HCT116 (cell line): Measurements from ENCODE around the gene CRLF1. TPM values are rescaled to one million over a fixed set of nuclear protein-coding genes. Genes with fewer than 3 reads are reported as not detected.

Experiments
- ATAC-seq: fragments of 200-7000 bp; cut with Tn5 transposase; 2 replicates; pipeline ENCODE4 v1.9.1; 2020; ENCODE audit warnings: mild to moderate bottlenecking, moderate library complexity
- BruUV-seq: library from RNA; stranded (reverse); fragments of 400-500 nt; replicated peaks from 2 replicates; lab custom pipeline; 2021; lab: Mats Ljungman, UMichigan
- CTCF ChIA-PET: fragments of 300-600 bp; sonication (Branson Sonifier 250); formaldehyde crosslinking; loops from one replicate; lab custom pipeline; 2021; ENCODE audit warnings: antibody characterized with exemption; lab: Charles Lee
- POLR2A ChIA-PET: fragments of 300-600, 350-600 bp; sonication (Branson Sonifier 250); formaldehyde crosslinking; loops from one replicate; lab custom pipeline; 2021; ENCODE audit warnings: antibody characterized with exemption; lab: Charles Lee
- RAD21 ChIA-PET, 2 experiments: fragments of 300-600 bp; sonication (Branson Sonifier 250); formaldehyde crosslinking; loops; one replicate each; lab custom pipeline; 2023; ENCODE audit warnings: low total read pairs in 2 of 2; ENCODE audit not compliant: uncharacterized antibody in 2 of 2, unreplicated experiment in 2 of 2, low non-redundant PET in 1 of 2; lab: Charles Lee
- DNase-seq: peaks from one replicate; pipeline ENCODE4 v3.0.0-alpha.2; 2010; ENCODE audit warnings: low read depth, low spot score
- H2AFZ ChIP-seq: fragments of 200-600 bp; shearing (Covaris generic), sonication (generic); 2 replicates; pipeline ENCODE4 v1.6.1; 2017; ENCODE audit warnings: low read depth, mixed run types, mixed read lengths, antibody characterized with exemption, low read length; ENCODE audit not compliant: poor library complexity, severe bottlenecking
- H3K27ac ChIP-seq: 2 replicates; pipeline ENCODE4 v1.5.1; 2012; ENCODE audit warnings: low read depth, low read length
- H3K27me3 ChIP-seq: fragments of 200-600 bp; sonication (generic); 2 replicates; pipeline ENCODE4 v1.6.1; 2016; ENCODE audit warnings: mixed run types, low read length, mixed read lengths; ENCODE audit not compliant: insufficient read depth
- H3K36me3 ChIP-seq, 2 experiments: fragments of 200-500 bp in 1 of 2; fragments of 200-600 bp in 1 of 2; sonication (Bioruptor generic) in 1 of 2; sonication (generic) in 1 of 2; 2 replicates each; pipeline versions ENCODE4 v1.5.1 to v1.6.1; 2014 to 2016; ENCODE audit warnings: low read length in 2 of 2, inconsistent platforms in 1 of 2, mixed read lengths in 1 of 2, mixed run types in 1 of 2; ENCODE audit not compliant: insufficient read depth in 2 of 2, control insufficient read depth in 1 of 2
- H3K4me1 ChIP-seq, 2 experiments: fragments of 200-600 bp in 1 of 2; sonication (generic) in 1 of 2; 2 replicates each; pipeline versions ENCODE4 v1.5.1 to v1.6.1; 2012 to 2017; ENCODE audit warnings: low read length in 2 of 2, inconsistent platforms in 1 of 2, mild to moderate bottlenecking in 1 of 2, mixed read lengths in 1 of 2, mixed run types in 1 of 2, moderate library complexity in 1 of 2; ENCODE audit not compliant: insufficient read depth in 2 of 2, control insufficient read depth in 1 of 2
- H3K4me2 ChIP-seq: fragments of 200-600 bp; sonication (generic); 2 replicates; pipeline ENCODE4 v1.6.1; 2017; ENCODE audit warnings: mixed run types, low read length, mixed read lengths
- H3K4me3 ChIP-seq, 2 experiments: fragments of 200-600 bp in 1 of 2; sonication (generic) in 1 of 2; replicated peaks in 1 of 2; 2 replicates each; pipeline ENCODE4 v1.5.1; 2011 to 2016; ENCODE audit warnings: low read length in 2 of 2, control low read depth in 1 of 2, low read depth in 1 of 2, mild to moderate bottlenecking in 1 of 2, mixed read lengths in 1 of 2, mixed run types in 1 of 2
- H3K79me2 ChIP-seq: fragments of 200-600 bp; sonication (generic); 2 replicates; pipeline ENCODE4 v1.6.1; 2017; ENCODE audit warnings: mild to moderate bottlenecking, mixed run types, low read length, moderate library complexity, mixed read lengths; ENCODE audit not compliant: insufficient read depth
- H3K9ac ChIP-seq: fragments of 200-600 bp; sonication (generic); 2 replicates; pipeline ENCODE4 v1.6.1; 2016; ENCODE audit warnings: low read length, mixed read lengths
- H3K9me2 ChIP-seq: fragments of 200-600 bp; sonication (generic), shearing (Covaris generic); 2 replicates; pipeline ENCODE4 v1.6.1; 2017; ENCODE audit warnings: mixed run types, mild to moderate bottlenecking, moderate library complexity; ENCODE audit not compliant: insufficient read depth
- H3K9me3 ChIP-seq, 2 experiments: fragments of 200-500 bp in 1 of 2; fragments of 200-600 bp in 1 of 2; sonication (Bioruptor generic) in 1 of 2; sonication (generic) in 1 of 2; 2 replicates each; pipeline ENCODE4 v1.6.1; 2014 to 2017; ENCODE audit warnings: low read length in 2 of 2, mixed read lengths in 2 of 2, inconsistent platforms in 1 of 2, low read depth in 1 of 2, mild to moderate bottlenecking in 1 of 2, mixed run types in 1 of 2, moderate library complexity in 1 of 2; ENCODE audit not compliant: control insufficient read depth in 1 of 2, insufficient read depth in 1 of 2
- H4K20me1 ChIP-seq: fragments of 200-600 bp; sonication (generic), shearing (Covaris generic); 2 replicates; pipeline ENCODE4 v1.6.1; 2017; ENCODE audit warnings: mixed run types, mild to moderate bottlenecking, moderate library complexity; ENCODE audit not compliant: insufficient read depth
- CBX3 ChIP-seq: IDR thresholded peaks from 2 replicates; pipeline ENCODE4 v1.6.1; 2012; ENCODE audit warnings: low read depth
- CEBPB ChIP-seq: IDR thresholded peaks from 2 replicates; pipeline ENCODE4 v1.6.1; 2012; ENCODE audit warnings: low read depth
- EGR1 ChIP-seq: IDR thresholded peaks from 2 replicates; pipeline ENCODE4 v1.6.1; 2012; ENCODE audit warnings: low read depth
- ELF1 ChIP-seq: IDR thresholded peaks from 2 replicates; pipeline ENCODE4 v1.6.1; 2012; ENCODE audit warnings: low read depth, borderline replicate concordance
- EZH2 ChIP-seq: fragments of 200-600 bp; sonication (generic); IDR thresholded peaks from 2 replicates; pipeline ENCODE4 v1.6.1; 2017; ENCODE audit warnings: antibody characterized with exemption, mixed run types
- FOSL1 ChIP-seq: IDR thresholded peaks from 2 replicates; pipeline ENCODE4 v1.6.1; 2012; ENCODE audit warnings: low read depth
- JUND ChIP-seq: IDR thresholded peaks from 2 replicates; pipeline ENCODE4 v1.6.1; 2012
- POLR2A ChIP-seq: IDR thresholded peaks from 2 replicates; pipeline ENCODE4 v1.7.0; 2011; ENCODE audit warnings: borderline replicate concordance; ENCODE audit not compliant: insufficient read depth, insufficient read length; ENCODE audit errors: extremely low read depth
- POLR2AphosphoS5 ChIP-seq: IDR thresholded peaks from 2 replicates; pipeline ENCODE4 v1.6.1; 2011; ENCODE audit warnings: mild to moderate bottlenecking, low read depth, low read length, moderate library complexity
- RAD21 ChIP-seq: IDR thresholded peaks from 2 replicates; pipeline ENCODE4 v1.6.1; 2012; ENCODE audit warnings: low read depth, mild to moderate bottlenecking
- SIN3A ChIP-seq: IDR thresholded peaks from 2 replicates; pipeline ENCODE4 v1.6.1; 2012; ENCODE audit warnings: low read depth
- SRF ChIP-seq: IDR thresholded peaks from 2 replicates; pipeline ENCODE4 v1.6.1; 2012; ENCODE audit warnings: low read depth
- YY1 ChIP-seq: IDR thresholded peaks from 2 replicates; pipeline ENCODE4 v1.6.1; 2011; ENCODE audit warnings: low read length, low read depth, moderate library complexity, mild to moderate bottlenecking; ENCODE audit not compliant: insufficient replicate concordance; ENCODE audit errors: extremely low read depth
- ZFX ChIP-seq: fragments of 450-650 bp; IDR thresholded peaks from 2 replicates; pipeline ENCODE4 v1.6.1; 2017
- ZNF274 ChIP-seq: fragments of 200-500 bp; sonication (Bioruptor generic); IDR thresholded peaks from 2 replicates; pipeline ENCODE4 v1.6.1; 2014; ENCODE audit warnings: mild to moderate bottlenecking, low read depth, low read length, inconsistent platforms
- intact Hi-C: fragments of 100-400 bp; cut with micrococcal nuclease; formaldehyde crosslinking; loops from 2 replicates; pipeline ENCODE4 v1.10.0; 2022
- total RNA-seq: library from RNA; stranded (reverse); gene quantifications from one replicate; pipeline ENCODE4 v1.2.1, GENCODE V29; 2021; ENCODE audit not compliant: unreplicated experiment
- TF ChIP-seq, protein P1 (sequence below), 3 experiments: fragments of 200-600 bp in 1 of 3; sonication (generic) in 1 of 3; IDR thresholded peaks in 2 of 3; conservative IDR thresholded peaks in 1 of 3; 2 replicates each; pipeline ENCODE4 v1.5.1; 2012 to 2017; ENCODE audit warnings: low read depth in 2 of 3, low read length in 2 of 3, antibody characterized with exemption in 1 of 3, borderline replicate concordance in 1 of 3, control low read depth in 1 of 3, mild to moderate bottlenecking in 1 of 3, mixed read lengths in 1 of 3, mixed run types in 1 of 3, moderate library complexity in 1 of 3; ENCODE audit not compliant: insufficient read depth in 1 of 3
- TF ChIP-seq, protein P2 (sequence below): IDR thresholded peaks from 2 replicates; pipeline ENCODE4 v1.6.1; 2012; ENCODE audit warnings: low read depth
- TF ChIP-seq, protein P3 (sequence below): IDR thresholded peaks from 2 replicates; pipeline ENCODE4 v1.6.1; 2011; ENCODE audit warnings: mild to moderate bottlenecking, low read length, moderate library complexity; ENCODE audit not compliant: insufficient replicate concordance; ENCODE audit errors: extremely low read depth
- TF ChIP-seq, protein P4 (sequence below): IDR thresholded peaks from 2 replicates; pipeline ENCODE4 v1.6.1; 2012
- TF ChIP-seq, protein P5 (sequence below): IDR thresholded peaks from 2 replicates; pipeline ENCODE4 v1.6.1; 2012

The CRLF1 gene
- total RNA-seq, 1 experiment from 2014 or later, result 43.0 TPM

DNA sequence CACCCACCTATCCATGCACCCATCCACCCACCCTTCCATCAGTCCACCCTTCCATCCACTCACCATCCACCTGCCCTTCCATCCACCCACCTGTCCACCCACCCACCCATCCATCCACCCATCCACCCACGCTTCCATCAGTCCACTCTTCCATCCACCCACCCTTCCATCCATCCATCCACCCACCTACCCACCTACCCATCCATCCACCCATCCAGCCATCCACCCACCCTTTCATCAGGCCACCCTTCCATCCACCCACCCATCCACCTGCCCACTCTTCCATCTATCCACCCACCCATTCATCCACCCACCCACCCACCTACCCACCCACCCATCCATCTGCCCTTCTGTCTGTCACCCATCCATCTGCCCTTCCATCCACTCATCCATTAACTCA, 47.3 kb upstream of the CRLF1 start:
- DNase-seq (no peak), ATAC-seq (no peak)
- no peaks in the 10 kb centered on the region for H4K20me1 ChIP-seq
- no peaks in the 10 kb centered on the region for H3K27me3 ChIP-seq
- no peaks in the 10 kb centered on the region for H3K9me2 ChIP-seq
- BruUV-seq, result no TSS peak
- no peak overlapping the region for H3K4me3 ChIP-seq
- H2AFZ ChIP-seq, result no peak overlapping the region
- peaks cover 0 to 4% of the 10 kb centered on the region in 2 experiments; a peak in 1 of 4 replicates for H3K4me1 ChIP-seq
- ChIA-PET CTCF (no interaction called here), RAD21 (no interaction called here), POLR2A (no interaction called here)
- no peak overlapping the region for H3K9ac ChIP-seq
- H3K27ac ChIP-seq, result no peak overlapping the region
- intact Hi-C loops, result no loop called here
- H3K79me2 ChIP-seq, result peaks cover 4% of the 10 kb centered on the region; the same call in 1 of the 2 replicates
- no peaks in the 10 kb centered on the region for H3K36me3 ChIP-seq
- no peak overlapping the region for H3K4me2 ChIP-seq
- TF ChIP-seq POLR2AphosphoS5, result no peak
- TF ChIP-seq EZH2, result no peak
- TF ChIP-seq ZFX, result no peak
- TF ChIP-seq, protein P1, sequence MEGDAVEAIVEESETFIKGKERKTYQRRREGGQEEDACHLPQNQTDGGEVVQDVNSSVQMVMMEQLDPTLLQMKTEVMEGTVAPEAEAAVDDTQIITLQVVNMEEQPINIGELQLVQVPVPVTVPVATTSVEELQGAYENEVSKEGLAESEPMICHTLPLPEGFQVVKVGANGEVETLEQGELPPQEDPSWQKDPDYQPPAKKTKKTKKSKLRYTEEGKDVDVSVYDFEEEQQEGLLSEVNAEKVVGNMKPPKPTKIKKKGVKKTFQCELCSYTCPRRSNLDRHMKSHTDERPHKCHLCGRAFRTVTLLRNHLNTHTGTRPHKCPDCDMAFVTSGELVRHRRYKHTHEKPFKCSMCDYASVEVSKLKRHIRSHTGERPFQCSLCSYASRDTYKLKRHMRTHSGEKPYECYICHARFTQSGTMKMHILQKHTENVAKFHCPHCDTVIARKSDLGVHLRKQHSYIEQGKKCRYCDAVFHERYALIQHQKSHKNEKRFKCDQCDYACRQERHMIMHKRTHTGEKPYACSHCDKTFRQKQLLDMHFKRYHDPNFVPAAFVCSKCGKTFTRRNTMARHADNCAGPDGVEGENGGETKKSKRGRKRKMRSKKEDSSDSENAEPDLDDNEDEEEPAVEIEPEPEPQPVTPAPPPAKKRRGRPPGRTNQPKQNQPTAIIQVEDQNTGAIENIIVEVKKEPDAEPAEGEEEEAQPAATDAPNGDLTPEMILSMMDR (IDR thresholded peaks at IDR 0.05 in 2 of 3, conservative IDR thresholded peaks at IDR 0.05 in 1 of 3; ENCODE audit: borderline replicate concordance in 1 of 3, insufficient read depth in 1 of 3, low read depth in 2 of 3, low read length in 2 of 3), result no peak
- no peak for TF ChIP-seq RAD21
- no peak for TF ChIP-seq EGR1
- no peak for TF ChIP-seq SIN3A
- no peak for TF ChIP-seq YY1
- no peak for TF ChIP-seq POLR2A
- TF ChIP-seq ZNF274, result no peak
- TF ChIP-seq, protein P2, sequence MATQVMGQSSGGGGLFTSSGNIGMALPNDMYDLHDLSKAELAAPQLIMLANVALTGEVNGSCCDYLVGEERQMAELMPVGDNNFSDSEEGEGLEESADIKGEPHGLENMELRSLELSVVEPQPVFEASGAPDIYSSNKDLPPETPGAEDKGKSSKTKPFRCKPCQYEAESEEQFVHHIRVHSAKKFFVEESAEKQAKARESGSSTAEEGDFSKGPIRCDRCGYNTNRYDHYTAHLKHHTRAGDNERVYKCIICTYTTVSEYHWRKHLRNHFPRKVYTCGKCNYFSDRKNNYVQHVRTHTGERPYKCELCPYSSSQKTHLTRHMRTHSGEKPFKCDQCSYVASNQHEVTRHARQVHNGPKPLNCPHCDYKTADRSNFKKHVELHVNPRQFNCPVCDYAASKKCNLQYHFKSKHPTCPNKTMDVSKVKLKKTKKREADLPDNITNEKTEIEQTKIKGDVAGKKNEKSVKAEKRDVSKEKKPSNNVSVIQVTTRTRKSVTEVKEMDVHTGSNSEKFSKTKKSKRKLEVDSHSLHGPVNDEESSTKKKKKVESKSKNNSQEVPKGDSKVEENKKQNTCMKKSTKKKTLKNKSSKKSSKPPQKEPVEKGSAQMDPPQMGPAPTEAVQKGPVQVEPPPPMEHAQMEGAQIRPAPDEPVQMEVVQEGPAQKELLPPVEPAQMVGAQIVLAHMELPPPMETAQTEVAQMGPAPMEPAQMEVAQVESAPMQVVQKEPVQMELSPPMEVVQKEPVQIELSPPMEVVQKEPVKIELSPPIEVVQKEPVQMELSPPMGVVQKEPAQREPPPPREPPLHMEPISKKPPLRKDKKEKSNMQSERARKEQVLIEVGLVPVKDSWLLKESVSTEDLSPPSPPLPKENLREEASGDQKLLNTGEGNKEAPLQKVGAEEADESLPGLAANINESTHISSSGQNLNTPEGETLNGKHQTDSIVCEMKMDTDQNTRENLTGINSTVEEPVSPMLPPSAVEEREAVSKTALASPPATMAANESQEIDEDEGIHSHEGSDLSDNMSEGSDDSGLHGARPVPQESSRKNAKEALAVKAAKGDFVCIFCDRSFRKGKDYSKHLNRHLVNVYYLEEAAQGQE, result no peak
- TF ChIP-seq, protein P3, sequence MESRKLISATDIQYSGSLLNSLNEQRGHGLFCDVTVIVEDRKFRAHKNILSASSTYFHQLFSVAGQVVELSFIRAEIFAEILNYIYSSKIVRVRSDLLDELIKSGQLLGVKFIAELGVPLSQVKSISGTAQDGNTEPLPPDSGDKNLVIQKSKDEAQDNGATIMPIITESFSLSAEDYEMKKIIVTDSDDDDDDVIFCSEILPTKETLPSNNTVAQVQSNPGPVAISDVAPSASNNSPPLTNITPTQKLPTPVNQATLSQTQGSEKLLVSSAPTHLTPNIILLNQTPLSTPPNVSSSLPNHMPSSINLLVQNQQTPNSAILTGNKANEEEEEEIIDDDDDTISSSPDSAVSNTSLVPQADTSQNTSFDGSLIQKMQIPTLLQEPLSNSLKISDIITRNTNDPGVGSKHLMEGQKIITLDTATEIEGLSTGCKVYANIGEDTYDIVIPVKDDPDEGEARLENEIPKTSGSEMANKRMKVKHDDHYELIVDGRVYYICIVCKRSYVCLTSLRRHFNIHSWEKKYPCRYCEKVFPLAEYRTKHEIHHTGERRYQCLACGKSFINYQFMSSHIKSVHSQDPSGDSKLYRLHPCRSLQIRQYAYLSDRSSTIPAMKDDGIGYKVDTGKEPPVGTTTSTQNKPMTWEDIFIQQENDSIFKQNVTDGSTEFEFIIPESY, result no peak
- TF ChIP-seq, protein P4, sequence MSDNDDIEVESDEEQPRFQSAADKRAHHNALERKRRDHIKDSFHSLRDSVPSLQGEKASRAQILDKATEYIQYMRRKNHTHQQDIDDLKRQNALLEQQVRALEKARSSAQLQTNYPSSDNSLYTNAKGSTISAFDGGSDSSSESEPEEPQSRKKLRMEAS, result no peak
- TF ChIP-seq CBX3, result no peak
- no peak for TF ChIP-seq CEBPB
- TF ChIP-seq FOSL1, result no peak
- TF ChIP-seq ELF1, result no peak
- TF ChIP-seq SRF, result no peak
- TF ChIP-seq JUND, result no peak
- TF ChIP-seq, protein P5, sequence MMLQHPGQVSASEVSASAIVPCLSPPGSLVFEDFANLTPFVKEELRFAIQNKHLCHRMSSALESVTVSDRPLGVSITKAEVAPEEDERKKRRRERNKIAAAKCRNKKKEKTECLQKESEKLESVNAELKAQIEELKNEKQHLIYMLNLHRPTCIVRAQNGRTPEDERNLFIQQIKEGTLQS, result no peak
- H3K9me3 ChIP-seq, result no peaks in the 10 kb centered on the region
